Measurements from ENCODE around the gene CPNE7. TPM values are rescaled to one million over a fixed set of nuclear protein-coding genes. Genes with fewer than 3 reads are reported as not detected.

Gene CPNE7
- 3.8 and 4.1 TPM in 2 replicates for total RNA-seq

GRCh38 chr16:89575247-89576152 is at the start of gene CPNE7:
Gene CPNE7 (plus strand): TSS chr16:89575758. CDS start chr16:89575898, 140 bp downstream.
- intact Hi-C loops (cut with micrococcal nuclease): loop anchor here (2.0 kb wide), 1 partner anchor 65 kb away; no protein-coding TSS in a partner anchor

- intact Hi-C loops (cut with micrococcal nuclease): no loop called here
Measured at GRCh38 chr16:89529097-89529496, 46.5 kb upstream of the CPNE7 start.

- intact Hi-C loops (cut with micrococcal nuclease): no loop called here
Measured at GRCh38 chr16:89530401-89531381, 44.9 kb upstream of the CPNE7 start.

- intact Hi-C loops (cut with micrococcal nuclease): no loop called here
Measured at GRCh38 chr16:89531821-89532526, 43.6 kb upstream of the CPNE7 start.

DNA sequence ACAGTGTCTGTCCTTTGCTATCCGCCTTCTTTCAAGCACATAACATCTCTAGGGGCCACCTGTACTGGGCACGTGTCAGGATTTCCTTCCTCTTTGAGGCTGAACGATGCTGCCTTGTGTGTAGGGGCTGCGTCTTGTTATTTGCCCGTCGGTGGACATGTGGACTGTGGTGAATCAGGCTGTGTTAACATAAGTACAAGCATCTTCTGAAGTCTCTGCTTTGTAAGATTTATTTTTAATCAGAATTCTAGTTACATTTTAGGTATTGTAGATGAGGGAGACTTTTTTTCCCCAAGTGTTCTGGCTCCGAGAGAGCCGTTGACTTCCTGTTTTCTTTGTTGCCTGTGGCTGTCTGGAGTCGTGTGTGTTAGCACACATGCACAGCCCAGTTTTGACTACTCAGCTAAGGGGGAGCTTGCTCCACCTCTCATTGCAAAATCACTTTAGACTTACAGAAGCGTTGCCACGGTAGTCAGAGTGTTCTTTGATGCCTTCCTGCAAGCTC is 41.3 kb upstream of the CPNE7 start:
- intact Hi-C loops (cut with micrococcal nuclease): loop anchor here (2.0 kb wide), 1 partner anchor 50 kb away; no protein-coding TSS in a partner anchor

GRCh38 chr16:89536371-89536770 is 39.2 kb upstream of the CPNE7 start:
- intact Hi-C loops (cut with micrococcal nuclease): no loop called here

DNA sequence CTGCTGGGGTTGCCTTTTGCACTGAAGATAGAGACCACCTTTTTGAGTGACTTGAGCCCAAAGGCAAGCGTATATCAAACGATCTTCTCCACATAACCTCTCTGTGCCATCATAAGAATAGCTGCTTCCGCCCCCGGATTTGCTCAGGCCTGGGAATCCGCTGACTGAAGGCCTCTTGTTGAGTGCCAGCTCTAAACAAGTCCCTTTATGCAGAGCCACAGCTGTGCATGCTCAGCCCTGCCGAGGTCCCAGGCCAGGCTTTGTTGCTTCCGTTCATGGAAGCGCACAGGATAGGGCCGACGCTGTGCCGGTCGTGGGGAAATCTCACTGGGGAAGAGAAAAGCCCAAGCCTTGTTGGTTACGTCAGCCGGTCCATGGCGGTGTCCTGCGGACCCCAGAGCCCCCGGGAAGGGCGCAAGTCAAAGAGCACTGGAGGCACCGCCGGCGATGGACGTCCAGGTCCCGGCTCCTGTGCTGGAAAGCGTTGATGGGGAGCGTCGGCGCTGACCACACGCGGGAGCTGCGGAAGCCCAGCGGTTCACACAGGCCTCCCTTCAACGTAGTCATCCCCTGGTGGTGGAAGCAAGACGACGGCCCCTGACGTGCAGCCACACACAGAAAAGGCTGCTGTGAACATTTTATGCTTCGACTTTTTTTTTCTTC is 38.5 kb upstream of the CPNE7 start:
- intact Hi-C loops (cut with micrococcal nuclease): no loop called here

DNA sequence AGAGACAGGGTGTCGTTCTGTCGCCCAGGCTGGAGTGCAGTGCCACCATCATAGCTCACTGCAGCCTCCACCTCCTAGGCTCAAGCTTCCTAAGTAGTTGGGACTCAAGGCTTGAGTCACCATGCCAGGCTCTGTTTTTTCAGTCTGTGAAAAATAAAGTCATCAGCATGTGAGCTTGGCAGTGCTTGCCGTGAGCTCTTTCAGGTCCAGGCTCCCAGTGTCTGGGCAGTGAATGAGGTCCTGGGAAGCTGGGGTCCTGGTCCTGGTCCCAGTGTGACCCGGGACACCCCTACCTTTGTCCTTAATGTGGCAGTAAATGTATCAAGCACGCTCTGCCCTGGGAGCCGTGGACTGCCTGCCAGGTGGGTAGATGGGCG is 38.0 kb upstream of the CPNE7 start:
- intact Hi-C loops (cut with micrococcal nuclease): no loop called here

GRCh38 chr16:89538286-89538685 is 37.3 kb upstream of the CPNE7 start:
- intact Hi-C loops (cut with micrococcal nuclease): no loop called here

DNA sequence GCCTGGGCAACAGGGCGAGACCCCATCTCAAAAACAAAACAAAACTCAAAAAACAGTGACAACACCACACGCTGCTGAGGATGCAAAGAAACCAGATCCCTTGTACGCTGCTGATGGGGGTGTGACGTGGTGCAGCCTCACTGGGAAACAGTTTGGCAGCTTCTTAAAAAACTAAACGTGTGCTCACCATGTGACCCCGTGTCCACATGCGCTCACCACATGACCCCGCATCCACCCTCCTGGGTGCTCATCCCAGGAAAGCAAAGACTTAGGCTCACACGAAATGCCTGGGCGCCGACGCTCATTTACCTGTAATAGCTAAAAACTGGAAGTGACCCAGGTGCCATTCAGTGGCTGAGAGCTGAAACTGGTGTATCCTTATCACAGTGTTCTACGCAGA is 35.0 kb upstream of the CPNE7 start:
- intact Hi-C loops (cut with micrococcal nuclease): no loop called here

DNA sequence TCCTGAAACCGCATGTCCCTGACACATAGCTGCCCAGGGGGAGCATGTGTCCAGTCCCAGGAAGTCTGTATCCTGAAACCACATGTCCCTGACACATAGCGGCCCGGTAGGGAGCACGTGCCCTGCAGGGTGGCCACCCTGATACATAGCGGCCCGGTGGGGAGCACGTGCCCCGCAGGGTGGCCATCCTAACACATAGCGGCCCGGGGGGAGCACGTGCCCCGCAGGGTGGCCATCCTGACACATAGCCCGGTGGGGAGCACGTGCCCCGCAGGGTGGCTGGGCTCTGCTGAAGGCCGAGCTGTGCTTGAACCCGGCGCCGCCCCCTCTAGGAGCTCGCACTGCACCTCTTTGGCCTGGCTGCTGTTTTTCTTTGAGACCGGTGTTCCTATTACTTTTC is 33.8 kb upstream of the CPNE7 start:
- intact Hi-C loops (cut with micrococcal nuclease): no loop called here

DNA sequence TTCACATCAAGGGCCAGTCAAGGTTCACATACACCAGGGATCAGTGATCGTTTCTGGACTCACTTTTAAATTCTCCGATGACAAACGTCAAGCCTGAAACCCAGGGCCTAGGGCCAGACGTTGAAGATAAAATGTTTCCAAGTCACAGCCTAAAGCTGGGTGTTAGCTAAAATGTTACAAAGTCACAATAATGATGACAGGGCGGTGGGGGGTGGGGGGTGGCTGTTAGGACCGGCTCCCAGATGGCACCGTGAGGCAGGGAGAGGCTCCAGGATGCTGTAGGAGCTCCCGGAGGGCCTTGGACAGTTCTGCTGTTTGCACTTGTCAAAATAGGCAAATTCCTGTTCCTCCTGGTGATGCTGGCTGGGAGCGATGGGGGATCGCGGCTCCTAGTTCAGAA is 31.4 kb upstream of the CPNE7 start:
- intact Hi-C loops (cut with micrococcal nuclease): no loop called here

GRCh38 chr16:89544713-89545043 is 30.9 kb upstream of the CPNE7 start:
- intact Hi-C loops (cut with micrococcal nuclease): no loop called here

GRCh38 chr16:89545044-89545830 is 30.3 kb upstream of the CPNE7 start:
- intact Hi-C loops (cut with micrococcal nuclease): no loop called here

DNA sequence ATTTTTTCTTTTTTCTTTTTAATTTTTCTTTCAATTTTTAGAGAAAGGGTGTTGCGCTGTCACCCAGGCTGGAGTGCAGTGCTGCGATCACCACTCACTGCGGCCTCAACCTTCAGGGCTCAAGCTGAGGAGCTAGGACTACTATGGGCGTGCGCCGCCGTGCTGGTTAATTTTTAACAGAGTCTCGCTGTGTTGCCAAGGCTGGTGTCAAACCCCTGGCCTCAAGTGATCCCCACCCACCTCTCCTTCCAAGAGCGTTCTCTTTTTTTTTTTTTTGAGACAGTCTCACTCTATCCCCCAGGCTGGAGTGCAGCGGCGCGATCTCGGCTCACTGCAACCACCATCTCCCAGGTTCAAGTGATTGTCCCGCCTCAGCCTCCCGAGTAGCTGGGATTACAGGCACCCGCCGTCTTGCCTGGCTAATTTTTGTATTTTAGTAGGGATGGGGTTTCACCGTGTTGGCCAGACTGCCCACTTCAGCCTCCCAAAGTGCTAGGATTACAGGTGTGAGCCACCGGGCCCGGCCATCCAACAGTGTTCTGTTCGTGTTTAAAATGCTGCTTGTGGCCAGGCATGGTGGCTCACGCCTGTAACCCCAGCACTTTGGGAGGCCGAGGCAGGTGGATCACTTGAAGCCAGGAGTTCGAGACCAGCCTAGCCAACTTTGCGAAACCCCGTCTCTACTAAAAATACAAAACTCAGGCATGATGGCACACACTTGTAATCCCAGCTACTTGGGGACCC is 29.6 kb upstream of the CPNE7 start:
- intact Hi-C loops (cut with micrococcal nuclease): no loop called here

DNA sequence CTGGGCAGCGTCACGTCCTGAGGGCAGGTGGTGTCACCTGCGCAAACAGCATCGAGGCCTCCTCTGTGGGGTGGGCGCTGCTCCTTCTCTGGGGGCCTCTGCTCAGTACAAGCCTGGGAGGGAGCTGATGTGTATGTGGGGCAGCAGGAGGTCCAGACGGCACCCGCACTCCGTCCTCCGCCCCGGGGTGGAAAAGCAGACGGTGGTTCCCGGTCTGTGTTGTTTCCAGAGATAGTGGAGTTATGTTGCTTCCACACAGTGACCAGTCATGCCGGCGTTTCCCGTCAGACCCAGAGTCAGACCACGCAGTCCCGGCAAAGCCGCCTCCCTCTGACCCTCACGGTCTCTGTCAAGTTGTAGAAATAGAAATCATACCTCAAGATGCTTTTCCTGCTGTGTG is 28.8 kb upstream of the CPNE7 start:
- intact Hi-C loops (cut with micrococcal nuclease): no loop called here

- intact Hi-C loops (cut with micrococcal nuclease): no loop called here
Measured at GRCh38 chr16:89547291-89547690, 28.3 kb upstream of the CPNE7 start.

- intact Hi-C loops (cut with micrococcal nuclease): no loop called here
Measured at GRCh38 chr16:89547860-89548259, 27.7 kb upstream of the CPNE7 start.

GRCh38 chr16:89548344-89549006 is 27.1 kb upstream of the CPNE7 start:
- intact Hi-C loops (cut with micrococcal nuclease): no loop called here
